ENCODE results near the gene GNB5.
"Not testable (repeated sequence)": the region's sequence is repeated elsewhere in the genome, so short reads cannot be mapped to it uniquely, and the experiment has no call there.

GNB5 gene

GRCh38 chr15:52090193-52090592 lies 101.0 kb downstream of the GNB5 start:
- DNase-seq: no peak

- DNase-seq: no peak
These were observed 105.0 kb downstream of the GNB5 start for GRCh38 chr15:52086011-52086786.

- DNase-seq: no peak
These were observed 105.9 kb downstream of the GNB5 start for GRCh38 chr15:52085299-52085698.

- DNase-seq: no peak
These were observed 107.6 kb downstream of the GNB5 start for GRCh38 chr15:52083603-52084002.

- not testable (repeated sequence) for DNase-seq
These were observed 108.2 kb downstream of the GNB5 start for GRCh38 chr15:52083037-52083359.

GRCh38 chr15:52082197-52083036 lies 108.8 kb downstream of the GNB5 start:
- peak in 1 of 5 experiments; percentile 70 for DNase-seq

- no peak for DNase-seq
These were observed 110.3 kb downstream of the GNB5 start for GRCh38 chr15:52080706-52081392.

- no peak for DNase-seq
These were observed 111.2 kb downstream of the GNB5 start for GRCh38 chr15:52080031-52080430.

- DNase-seq: peak; percentile 43 to 81 (median 76)
These were observed 112.1 kb downstream of the GNB5 start for GRCh38 chr15:52078876-52079700.

GRCh38 chr15:52078197-52078875 lies 112.9 kb downstream of the GNB5 start:
- DNase-seq: no peak

- DNase-seq: peak in 1 of 5 experiments; percentile 41
These were observed 114.1 kb downstream of the GNB5 start for GRCh38 chr15:52076889-52077781.

- no peak for DNase-seq
These were observed 119.6 kb downstream of the GNB5 start for GRCh38 chr15:52071570-52071969.

GRCh38 chr15:52069559-52069958 lies 121.6 kb downstream of the GNB5 start:
- no peak for DNase-seq

- DNase-seq: no peak
These were observed 123.1 kb downstream of the GNB5 start for GRCh38 chr15:52068004-52068615.

GRCh38 chr15:52067545-52067926 lies 123.7 kb downstream of the GNB5 start:
- no peak for DNase-seq

- peak in 1 of 5 experiments; percentile 27 for DNase-seq
These were observed 124.2 kb downstream of the GNB5 start for GRCh38 chr15:52066842-52067544.

Data from T-helper 2 cell (primary cell).